ENCODE measurements around the gene UFSP1.

UFSP1 gene

GRCh38 chr7:100865938-100866728, 23.4 kb downstream of the UFSP1 start:
- TF ChIP-seq CTCF (IDR thresholded peaks at IDR 0.05; ENCODE audit: low read depth, low read length) = no peak
- peak; percentile 32 for DNase-seq (ENCODE audit: extremely low read depth, low read depth)

GRCh38 chr7:100865372-100865911, 24.1 kb downstream of the UFSP1 start:
- no peak for TF ChIP-seq CTCF (IDR thresholded peaks at IDR 0.05; ENCODE audit: low read depth, low read length)
- no peak for DNase-seq (ENCODE audit: extremely low read depth, low read depth)

- no peak for DNase-seq (ENCODE audit: extremely low read depth, low read depth)
These were observed 25.2 kb downstream of the UFSP1 start for GRCh38 chr7:100864263-100864845.

GRCh38 chr7:100863406-100863950, 26.0 kb downstream of the UFSP1 start:
- no peak for TF ChIP-seq CTCF (IDR thresholded peaks at IDR 0.05; ENCODE audit: low read depth, low read length)
- DNase-seq (ENCODE audit: extremely low read depth, low read depth) = no peak

More at GRCh38 chr7:100864263-100864845, 25.2 kb downstream of the UFSP1 start:
- no peak for TF ChIP-seq CTCF (IDR thresholded peaks at IDR 0.05; ENCODE audit: low read depth, low read length)

- TF ChIP-seq CTCF (IDR thresholded peaks at IDR 0.05; ENCODE audit: low read depth, low read length) = no peak
- no peak for DNase-seq (ENCODE audit: extremely low read depth, low read depth)
These were observed 27.9 kb downstream of the UFSP1 start for GRCh38 chr7:100861616-100861985.

GRCh38 chr7:100860702-100861615, 28.6 kb downstream of the UFSP1 start:
- DNase-seq (ENCODE audit: extremely low read depth, low read depth) = no peak
- no peak for TF ChIP-seq CTCF (IDR thresholded peaks at IDR 0.05; ENCODE audit: low read depth, low read length)

Data from AG09319 (cell line).